ENCODE results near the gene C1orf159.
A peak's percentile ranks its signal among the peaks of the same experiment; 100 is the strongest.

C1orf159 gene

DNA sequence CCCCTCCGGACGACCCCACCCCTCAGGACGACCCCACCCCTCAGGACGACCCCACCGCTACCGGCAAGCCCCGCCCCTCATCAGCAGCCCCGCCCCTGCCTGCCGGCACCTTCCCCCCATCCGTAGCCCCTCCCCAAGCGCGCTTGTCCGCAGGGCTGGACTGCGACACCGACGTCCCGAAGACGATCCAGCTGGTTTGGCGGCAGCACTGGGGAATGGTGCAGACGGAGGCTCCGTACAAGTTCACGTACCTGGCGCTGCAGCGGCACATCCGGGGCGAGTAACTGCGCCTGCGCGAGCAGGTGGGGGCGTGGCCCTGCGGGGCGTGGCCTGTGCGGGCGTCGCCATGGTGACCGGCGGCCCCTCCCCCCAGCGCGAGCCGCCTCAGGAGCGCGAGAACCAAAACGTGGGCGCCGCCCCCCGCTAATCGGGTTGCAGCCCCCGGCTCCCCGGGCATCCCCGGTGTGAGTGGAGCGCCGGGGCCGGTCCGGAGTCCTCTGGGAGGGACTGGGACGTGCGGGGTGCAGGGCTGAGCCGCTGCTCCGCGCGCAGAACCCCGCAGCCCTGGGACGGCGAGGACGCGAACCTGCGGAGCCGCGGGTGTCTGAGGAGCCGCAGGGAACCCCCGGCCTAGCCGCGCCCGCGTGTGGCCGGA is 46.7 kb downstream of the C1orf159 start (continued):
- TF ChIP-seq KLF9 (tag by site-specific recombination; IDR thresholded peaks at IDR 0.05; ENCODE audit: low read depth) (peak; percentile 99), ZBTB17 (tag by site-specific recombination; IDR thresholded peaks at IDR 0.05) (no peak), BCL11A (tag by site-specific recombination; IDR thresholded peaks at IDR 0.05; ENCODE audit: low read depth) (no peak), ZNF426 (tag by site-specific recombination; IDR thresholded peaks at IDR 0.05) (no peak), ZSCAN23 (tag by site-specific recombination; IDR thresholded peaks at IDR 0.05) (no peak), IKZF3 (tag by site-specific recombination; IDR thresholded peaks at IDR 0.05) (no peak), EGR2 (tag by site-specific recombination; IDR thresholded peaks at IDR 0.05; ENCODE audit: low read depth) (peak; percentile 74), ZNF473 (tag by site-specific recombination; IDR thresholded peaks at IDR 0.05) (no peak), SP2 (tag by site-specific recombination; IDR thresholded peaks at IDR 0.05) (peak; percentile 84), ZNF23 (tag by site-specific recombination; IDR thresholded peaks at IDR 0.05; ENCODE audit: borderline replicate concordance) (no peak), MEIS1 (CRISPR knock-in tag; IDR thresholded peaks at IDR 0.05; ENCODE audit: borderline replicate concordance) (no peak), ZFHX2 (tag by site-specific recombination; conservative IDR thresholded peaks at IDR 0.05) (peak; percentile 77), ZNF768 (tag by site-specific recombination; IDR thresholded peaks at IDR 0.05) (no peak), ZBTB8A (tag by site-specific recombination; IDR thresholded peaks at IDR 0.05) (0 out of 2 replicates have a peak, but pooled peaks have one; percentile 15), ZNF174 (tag by site-specific recombination; IDR thresholded peaks at IDR 0.05) (no peak), ZNF221 (tag by site-specific recombination; IDR thresholded peaks at IDR 0.05; ENCODE audit: borderline replicate concordance) (no peak), ZNF510 (tag by site-specific recombination; IDR thresholded peaks at IDR 0.05; ENCODE audit: insufficient replicate concordance) (no peak), ZNF76 (tag by site-specific recombination; IDR thresholded peaks at IDR 0.05; ENCODE audit: borderline replicate concordance, low read depth) (no peak), PRDM1 (tag by site-specific recombination; IDR thresholded peaks at IDR 0.05) (no peak)
- TF ChIP-seq, protein P1, sequence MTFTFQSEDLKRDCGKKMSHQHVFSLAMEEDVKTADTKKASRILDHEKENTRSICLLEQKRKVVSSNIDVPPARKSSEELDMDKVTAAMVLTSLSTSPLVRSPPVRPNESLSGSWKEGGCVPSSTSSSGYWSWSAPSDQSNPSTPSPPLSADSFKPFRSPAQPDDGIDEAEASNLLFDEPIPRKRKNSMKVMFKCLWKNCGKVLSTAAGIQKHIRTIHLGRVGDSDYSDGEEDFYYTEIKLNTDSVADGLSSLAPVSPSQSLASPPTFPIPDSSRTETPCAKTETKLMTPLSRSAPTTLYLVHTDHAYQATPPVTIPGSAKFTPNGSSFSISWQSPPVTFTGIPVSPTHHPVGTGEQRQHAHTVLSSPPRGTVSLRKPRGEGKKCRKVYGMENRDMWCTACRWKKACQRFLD (tag by site-specific recombination; IDR thresholded peaks at IDR 0.05), result no peak
- TF ChIP-seq, protein P2, sequence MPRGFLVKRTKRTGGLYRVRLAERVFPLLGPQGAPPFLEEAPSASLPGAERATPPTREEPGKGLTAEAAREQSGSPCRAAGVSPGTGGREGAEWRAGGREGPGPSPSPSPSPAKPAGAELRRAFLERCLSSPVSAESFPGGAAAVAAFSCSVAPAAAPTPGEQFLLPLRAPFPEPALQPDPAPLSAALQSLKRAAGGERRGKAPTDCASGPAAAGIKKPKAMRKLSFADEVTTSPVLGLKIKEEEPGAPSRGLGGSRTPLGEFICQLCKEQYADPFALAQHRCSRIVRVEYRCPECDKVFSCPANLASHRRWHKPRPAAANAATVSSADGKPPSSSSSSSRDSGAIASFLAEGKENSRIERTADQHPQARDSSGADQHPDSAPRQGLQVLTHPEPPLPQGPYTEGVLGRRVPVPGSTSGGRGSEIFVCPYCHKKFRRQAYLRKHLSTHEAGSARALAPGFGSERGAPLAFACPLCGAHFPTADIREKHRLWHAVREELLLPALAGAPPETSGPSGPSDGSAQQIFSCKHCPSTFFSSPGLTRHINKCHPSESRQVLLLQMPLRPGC (tag by site-specific recombination; IDR thresholded peaks at IDR 0.05), result no peak
- TF ChIP-seq, protein P3, sequence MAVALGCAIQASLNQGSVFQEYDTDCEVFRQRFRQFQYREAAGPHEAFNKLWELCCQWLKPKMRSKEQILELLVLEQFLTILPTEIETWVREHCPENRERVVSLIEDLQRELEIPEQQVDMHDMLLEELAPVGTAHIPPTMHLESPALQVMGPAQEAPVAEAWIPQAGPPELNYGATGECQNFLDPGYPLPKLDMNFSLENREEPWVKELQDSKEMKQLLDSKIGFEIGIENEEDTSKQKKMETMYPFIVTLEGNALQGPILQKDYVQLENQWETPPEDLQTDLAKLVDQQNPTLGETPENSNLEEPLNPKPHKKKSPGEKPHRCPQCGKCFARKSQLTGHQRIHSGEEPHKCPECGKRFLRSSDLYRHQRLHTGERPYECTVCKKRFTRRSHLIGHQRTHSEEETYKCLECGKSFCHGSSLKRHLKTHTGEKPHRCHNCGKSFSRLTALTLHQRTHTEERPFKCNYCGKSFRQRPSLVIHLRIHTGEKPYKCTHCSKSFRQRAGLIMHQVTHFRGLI (tag by site-specific recombination; IDR thresholded peaks at IDR 0.05), result no peak
- TF ChIP-seq, protein P4, sequence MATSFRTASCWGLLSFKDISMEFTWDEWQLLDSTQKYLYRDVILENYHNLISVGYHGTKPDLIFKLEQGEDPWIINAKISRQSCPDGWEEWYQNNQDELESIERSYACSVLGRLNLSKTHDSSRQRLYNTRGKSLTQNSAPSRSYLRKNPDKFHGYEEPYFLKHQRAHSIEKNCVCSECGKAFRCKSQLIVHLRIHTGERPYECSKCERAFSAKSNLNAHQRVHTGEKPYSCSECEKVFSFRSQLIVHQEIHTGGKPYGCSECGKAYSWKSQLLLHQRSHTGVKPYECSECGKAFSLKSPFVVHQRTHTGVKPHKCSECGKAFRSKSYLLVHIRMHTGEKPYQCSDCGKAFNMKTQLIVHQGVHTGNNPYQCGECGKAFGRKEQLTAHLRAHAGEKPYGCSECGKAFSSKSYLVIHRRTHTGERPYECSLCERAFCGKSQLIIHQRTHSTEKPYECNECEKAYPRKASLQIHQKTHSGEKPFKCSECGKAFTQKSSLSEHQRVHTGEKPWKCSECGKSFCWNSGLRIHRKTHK (tag by site-specific recombination; IDR thresholded peaks at IDR 0.05), result no peak
- TF ChIP-seq, protein P5, sequence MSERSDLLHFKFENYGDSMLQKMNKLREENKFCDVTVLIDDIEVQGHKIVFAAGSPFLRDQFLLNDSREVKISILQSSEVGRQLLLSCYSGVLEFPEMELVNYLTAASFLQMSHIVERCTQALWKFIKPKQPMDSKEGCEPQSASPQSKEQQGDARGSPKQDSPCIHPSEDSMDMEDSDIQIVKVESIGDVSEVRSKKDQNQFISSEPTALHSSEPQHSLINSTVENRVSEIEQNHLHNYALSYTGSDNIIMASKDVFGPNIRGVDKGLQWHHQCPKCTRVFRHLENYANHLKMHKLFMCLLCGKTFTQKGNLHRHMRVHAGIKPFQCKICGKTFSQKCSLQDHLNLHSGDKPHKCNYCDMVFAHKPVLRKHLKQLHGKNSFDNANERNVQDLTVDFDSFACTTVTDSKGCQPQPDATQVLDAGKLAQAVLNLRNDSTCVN (tag by site-specific recombination; optimal IDR thresholded peaks at IDR 0.05), result peak; percentile 56
- TF ChIP-seq, protein P6, sequence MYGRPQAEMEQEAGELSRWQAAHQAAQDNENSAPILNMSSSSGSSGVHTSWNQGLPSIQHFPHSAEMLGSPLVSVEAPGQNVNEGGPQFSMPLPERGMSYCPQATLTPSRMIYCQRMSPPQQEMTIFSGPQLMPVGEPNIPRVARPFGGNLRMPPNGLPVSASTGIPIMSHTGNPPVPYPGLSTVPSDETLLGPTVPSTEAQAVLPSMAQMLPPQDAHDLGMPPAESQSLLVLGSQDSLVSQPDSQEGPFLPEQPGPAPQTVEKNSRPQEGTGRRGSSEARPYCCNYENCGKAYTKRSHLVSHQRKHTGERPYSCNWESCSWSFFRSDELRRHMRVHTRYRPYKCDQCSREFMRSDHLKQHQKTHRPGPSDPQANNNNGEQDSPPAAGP (tag by site-specific recombination; IDR thresholded peaks at IDR 0.05), result no peak
- TF ChIP-seq, protein P7, sequence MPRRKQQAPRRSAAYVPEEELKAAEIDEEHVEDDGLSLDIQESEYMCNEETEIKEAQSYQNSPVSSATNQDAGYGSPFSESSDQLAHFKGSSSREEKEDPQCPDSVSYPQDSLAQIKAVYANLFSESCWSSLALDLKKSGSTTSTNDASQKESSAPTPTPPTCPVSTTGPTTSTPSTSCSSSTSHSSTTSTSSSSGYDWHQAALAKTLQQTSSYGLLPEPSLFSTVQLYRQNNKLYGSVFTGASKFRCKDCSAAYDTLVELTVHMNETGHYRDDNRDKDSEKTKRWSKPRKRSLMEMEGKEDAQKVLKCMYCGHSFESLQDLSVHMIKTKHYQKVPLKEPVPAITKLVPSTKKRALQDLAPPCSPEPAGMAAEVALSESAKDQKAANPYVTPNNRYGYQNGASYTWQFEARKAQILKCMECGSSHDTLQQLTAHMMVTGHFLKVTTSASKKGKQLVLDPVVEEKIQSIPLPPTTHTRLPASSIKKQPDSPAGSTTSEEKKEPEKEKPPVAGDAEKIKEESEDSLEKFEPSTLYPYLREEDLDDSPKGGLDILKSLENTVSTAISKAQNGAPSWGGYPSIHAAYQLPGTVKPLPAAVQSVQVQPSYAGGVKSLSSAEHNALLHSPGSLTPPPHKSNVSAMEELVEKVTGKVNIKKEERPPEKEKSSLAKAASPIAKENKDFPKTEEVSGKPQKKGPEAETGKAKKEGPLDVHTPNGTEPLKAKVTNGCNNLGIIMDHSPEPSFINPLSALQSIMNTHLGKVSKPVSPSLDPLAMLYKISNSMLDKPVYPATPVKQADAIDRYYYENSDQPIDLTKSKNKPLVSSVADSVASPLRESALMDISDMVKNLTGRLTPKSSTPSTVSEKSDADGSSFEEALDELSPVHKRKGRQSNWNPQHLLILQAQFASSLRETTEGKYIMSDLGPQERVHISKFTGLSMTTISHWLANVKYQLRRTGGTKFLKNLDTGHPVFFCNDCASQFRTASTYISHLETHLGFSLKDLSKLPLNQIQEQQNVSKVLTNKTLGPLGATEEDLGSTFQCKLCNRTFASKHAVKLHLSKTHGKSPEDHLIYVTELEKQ (tag by site-specific recombination; IDR thresholded peaks at IDR 0.05; ENCODE audit: borderline replicate concordance), result no peak
